Measurements from ENCODE around the gene IL17C.

The IL17C gene

DNA sequence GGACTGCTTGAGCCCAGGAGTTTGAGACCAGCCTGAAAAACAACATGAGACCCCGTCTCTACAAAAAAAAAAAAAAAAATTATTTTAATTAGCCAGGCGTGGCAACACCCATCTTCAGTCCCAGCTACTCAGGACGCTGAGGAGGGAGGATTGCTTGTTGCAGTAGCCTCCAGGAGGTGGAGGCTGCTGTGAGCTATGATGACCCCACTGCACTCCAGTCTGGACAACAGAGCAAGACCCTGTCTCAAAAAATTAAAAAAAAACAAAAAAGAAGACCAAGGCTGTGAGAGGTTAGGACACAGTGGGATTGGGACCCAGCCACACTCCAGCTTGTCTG lies 49.3 kb downstream of the IL17C start:
- Histone ChIP-seq H3F3A (ENCODE audit: insufficient read depth, low read length) (no peaks in the 10 kb centered on the region), H3K4me2 (ENCODE audit: low read length) (no peak overlapping the region), H3K27me3 (ENCODE audit: insufficient read depth, low read length) (peaks cover 12% of the 10 kb centered on the region; the same call in 1 of the 2 replicates), H3K9ac (ENCODE audit: low read length) (no peak overlapping the region), H3K4me1 (ENCODE audit: insufficient read depth, low read length, severe bottlenecking) (peaks cover 16% of the 10 kb centered on the region), H4K20me1 (ENCODE audit: insufficient read depth, low read length) (no peaks in the 10 kb centered on the region), H3K79me2 (ENCODE audit: insufficient read depth, low read length) (no peaks in the 10 kb centered on the region), H2AFZ (ENCODE audit: low read length) (no peak overlapping the region), H3K9me2 (ENCODE audit: low read depth, low read length) (no peaks in the 10 kb centered on the region), H3K27ac (ENCODE audit: low read depth, low read length, poor library complexity, severe bottlenecking) (no peak overlapping the region), H3K9me3 (ENCODE audit: low read length) (no peaks in the 10 kb centered on the region), H3K36me3 (ENCODE audit: insufficient read depth, low read length) (no peaks in the 10 kb centered on the region), H3K4me3 (ENCODE audit: low read depth, low read length, poor library complexity, severe bottlenecking) (no peak overlapping the region)
- TF ChIP-seq, protein P1, sequence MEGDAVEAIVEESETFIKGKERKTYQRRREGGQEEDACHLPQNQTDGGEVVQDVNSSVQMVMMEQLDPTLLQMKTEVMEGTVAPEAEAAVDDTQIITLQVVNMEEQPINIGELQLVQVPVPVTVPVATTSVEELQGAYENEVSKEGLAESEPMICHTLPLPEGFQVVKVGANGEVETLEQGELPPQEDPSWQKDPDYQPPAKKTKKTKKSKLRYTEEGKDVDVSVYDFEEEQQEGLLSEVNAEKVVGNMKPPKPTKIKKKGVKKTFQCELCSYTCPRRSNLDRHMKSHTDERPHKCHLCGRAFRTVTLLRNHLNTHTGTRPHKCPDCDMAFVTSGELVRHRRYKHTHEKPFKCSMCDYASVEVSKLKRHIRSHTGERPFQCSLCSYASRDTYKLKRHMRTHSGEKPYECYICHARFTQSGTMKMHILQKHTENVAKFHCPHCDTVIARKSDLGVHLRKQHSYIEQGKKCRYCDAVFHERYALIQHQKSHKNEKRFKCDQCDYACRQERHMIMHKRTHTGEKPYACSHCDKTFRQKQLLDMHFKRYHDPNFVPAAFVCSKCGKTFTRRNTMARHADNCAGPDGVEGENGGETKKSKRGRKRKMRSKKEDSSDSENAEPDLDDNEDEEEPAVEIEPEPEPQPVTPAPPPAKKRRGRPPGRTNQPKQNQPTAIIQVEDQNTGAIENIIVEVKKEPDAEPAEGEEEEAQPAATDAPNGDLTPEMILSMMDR (IDR thresholded peaks at IDR 0.05; ENCODE audit: low read length): no peak
- no peak for TF ChIP-seq EZH2 (IDR thresholded peaks at IDR 0.05; ENCODE audit: borderline replicate concordance, low read length)

DNA sequence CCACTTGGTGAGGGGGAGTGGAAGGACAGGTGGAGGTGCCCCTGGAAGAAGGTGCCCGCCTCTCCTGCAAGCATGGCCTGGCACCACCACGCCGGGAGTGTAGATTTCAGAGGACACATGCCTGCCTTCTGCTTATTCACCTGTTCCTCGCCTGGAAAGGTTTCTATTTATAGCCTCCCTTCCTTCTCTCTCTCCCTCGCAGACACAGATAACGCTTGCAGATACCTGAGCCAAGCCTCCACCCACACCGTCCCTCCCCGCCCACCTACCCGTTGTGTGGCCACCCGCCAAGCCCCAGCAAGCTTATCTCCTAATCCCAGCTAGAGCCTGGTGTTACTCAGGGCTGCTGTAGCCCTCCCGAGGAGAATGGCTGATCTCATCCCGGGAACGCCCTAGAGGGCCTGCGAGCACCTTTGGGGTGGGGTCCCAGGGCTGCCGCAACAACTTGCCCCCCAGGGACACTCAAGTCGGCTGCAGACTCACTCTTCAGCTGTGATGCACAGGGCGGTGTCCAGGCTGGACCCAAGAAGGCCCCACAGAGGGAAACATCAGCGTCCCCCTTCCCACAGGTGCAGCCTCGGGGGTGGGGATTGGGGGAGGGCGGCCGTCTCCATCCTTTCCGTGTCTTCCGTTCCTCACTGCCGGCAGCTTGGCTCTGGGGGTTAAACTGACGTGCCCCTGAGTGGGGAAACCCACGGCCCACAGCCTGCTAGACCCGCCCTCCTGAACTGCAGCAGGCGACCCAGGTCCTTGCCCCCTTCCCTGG lies 49.8 kb downstream of the IL17C start:
- H3K27me3 ChIP-seq (ENCODE audit: insufficient read depth, low read length): peaks cover 12% of the 10 kb centered on the region; the same call in 1 of the 2 replicates
- no peaks in the 10 kb centered on the region for H3K79me2 ChIP-seq (ENCODE audit: insufficient read depth, low read length)
- H3K9me2 ChIP-seq (ENCODE audit: low read depth, low read length): no peaks in the 10 kb centered on the region
- peaks cover 16% of the 10 kb centered on the region for H3K4me1 ChIP-seq (ENCODE audit: insufficient read depth, low read length, severe bottlenecking)
- H3K9ac ChIP-seq (ENCODE audit: low read length): no peak overlapping the region
- no peak overlapping the region for H2AFZ ChIP-seq (ENCODE audit: low read length)
- H3F3A ChIP-seq (ENCODE audit: insufficient read depth, low read length): no peaks in the 10 kb centered on the region
- H3K27ac ChIP-seq (ENCODE audit: low read depth, low read length, poor library complexity, severe bottlenecking): no peak overlapping the region
- no peaks in the 10 kb centered on the region for H3K9me3 ChIP-seq (ENCODE audit: low read length)
- H3K36me3 ChIP-seq (ENCODE audit: insufficient read depth, low read length): no peaks in the 10 kb centered on the region
- no peak for TF ChIP-seq EZH2 (IDR thresholded peaks at IDR 0.05; ENCODE audit: borderline replicate concordance, low read length)
- TF ChIP-seq, protein P1 (IDR thresholded peaks at IDR 0.05; ENCODE audit: low read length): no peak
- no peak overlapping the region for H3K4me3 ChIP-seq (ENCODE audit: low read depth, low read length, poor library complexity, severe bottlenecking)
- H3K4me2 ChIP-seq (ENCODE audit: low read length): no peak overlapping the region
- no peaks in the 10 kb centered on the region for H4K20me1 ChIP-seq (ENCODE audit: insufficient read depth, low read length)
